NCI-H1694 treated with DMSO at 0.1 percent for 48 hours (cell line): ENCODE results near the gene B3GNT5.
"Not testable (repeated sequence)": the region's sequence is repeated elsewhere in the genome, so short reads cannot be mapped to it uniquely, and the experiment has no call there.

Source experiments
- DNase-seq: peaks from one replicate; lab custom pipeline; 2025; lab: John Stamatoyannopoulos, UW

B3GNT5 gene

GRCh38 chr3:183230251-183230650 lies 22.8 kb upstream of the B3GNT5 start:
- DNase-seq: not testable (repeated sequence)

DNA sequence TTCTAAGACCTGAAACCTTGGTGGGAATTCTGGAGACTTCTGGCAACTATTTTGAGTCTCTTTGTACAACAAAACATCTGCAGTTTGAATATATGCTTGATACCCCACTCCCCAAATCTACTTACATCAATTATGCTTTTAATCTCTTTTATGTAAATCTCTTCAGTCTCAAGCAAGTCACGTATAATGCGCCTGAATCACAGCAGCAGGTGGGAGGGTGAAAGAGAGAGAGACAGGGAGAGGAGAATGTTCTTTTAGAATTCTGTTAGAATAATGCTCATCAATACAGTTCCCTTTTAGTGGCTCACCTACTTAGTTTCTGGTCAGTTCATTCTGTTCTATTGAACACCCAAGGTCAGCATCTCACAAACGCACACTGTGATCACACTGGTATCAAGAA lies 22.2 kb upstream of the B3GNT5 start:
- no peak for DNase-seq

DNA sequence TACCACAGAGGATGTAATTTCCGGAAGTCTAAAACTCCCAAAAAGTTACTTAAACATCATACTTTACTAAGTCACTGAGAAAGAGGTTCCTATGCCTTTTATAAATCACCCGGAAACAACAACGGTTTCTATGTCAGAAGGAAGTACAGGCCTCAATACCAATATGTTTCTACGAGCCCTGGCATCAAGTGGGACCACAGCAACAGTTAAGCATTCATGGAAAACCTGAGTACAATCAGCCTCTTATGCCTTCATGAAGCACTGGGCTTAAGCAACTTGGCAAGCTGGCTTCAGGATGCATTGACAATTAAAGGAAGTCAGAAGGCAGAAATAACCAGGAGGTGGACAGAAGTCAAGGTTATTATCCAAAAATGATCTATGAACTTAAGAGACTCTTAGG lies 19.1 kb upstream of the B3GNT5 start:
- no peak for DNase-seq

- DNase-seq: no peak
Measured at GRCh38 chr3:183239046-183239445, 14.0 kb upstream of the B3GNT5 start.

DNA sequence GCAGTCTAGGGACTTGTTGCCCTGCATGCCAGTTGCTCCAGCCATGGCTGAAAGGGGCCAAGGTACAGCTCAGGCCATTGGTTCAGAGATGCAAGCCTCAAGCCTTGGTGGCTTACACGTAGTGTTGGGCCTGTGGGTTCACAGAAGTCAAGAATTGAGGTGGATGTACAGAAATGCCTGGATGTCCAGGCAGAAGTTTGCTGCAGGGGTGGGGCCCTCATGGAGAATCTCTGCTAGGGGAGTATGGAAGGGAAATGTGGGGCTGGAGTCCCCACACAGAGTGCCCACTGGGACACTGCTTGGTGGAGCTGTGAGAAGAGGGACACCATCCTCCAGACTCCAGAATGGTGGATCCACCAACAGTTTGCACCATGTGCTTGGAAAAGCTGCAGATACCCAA lies 10.6 kb upstream of the B3GNT5 start:
- DNase-seq: no peak

GRCh38 chr3:183244219-183244618 lies 8.8 kb upstream of the B3GNT5 start:
- no peak for DNase-seq

DNA sequence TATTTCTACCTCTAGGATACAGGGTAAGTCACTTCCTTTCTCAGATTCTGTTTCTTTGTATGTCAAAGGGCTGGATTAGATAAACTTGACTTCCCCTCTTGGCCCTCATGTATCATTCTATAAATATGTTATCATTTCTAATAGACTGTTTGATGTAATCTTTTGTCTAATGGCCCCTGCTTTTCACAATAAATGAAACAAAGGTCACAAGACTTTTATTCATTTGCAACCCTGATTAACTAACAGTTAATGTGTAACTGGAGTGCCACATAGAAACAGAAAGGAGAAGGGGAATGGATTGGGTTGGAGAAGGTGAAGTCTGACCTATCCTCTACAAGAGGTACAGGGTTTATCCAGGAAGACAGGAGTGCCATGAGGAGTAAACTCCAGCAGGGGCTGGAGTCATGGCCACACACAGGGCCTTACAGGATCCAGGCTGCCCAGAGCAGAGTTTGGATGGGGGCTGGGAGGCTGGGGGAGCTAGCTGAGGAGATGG lies 8.0 kb upstream of the B3GNT5 start:
- DNase-seq: no peak

DNA sequence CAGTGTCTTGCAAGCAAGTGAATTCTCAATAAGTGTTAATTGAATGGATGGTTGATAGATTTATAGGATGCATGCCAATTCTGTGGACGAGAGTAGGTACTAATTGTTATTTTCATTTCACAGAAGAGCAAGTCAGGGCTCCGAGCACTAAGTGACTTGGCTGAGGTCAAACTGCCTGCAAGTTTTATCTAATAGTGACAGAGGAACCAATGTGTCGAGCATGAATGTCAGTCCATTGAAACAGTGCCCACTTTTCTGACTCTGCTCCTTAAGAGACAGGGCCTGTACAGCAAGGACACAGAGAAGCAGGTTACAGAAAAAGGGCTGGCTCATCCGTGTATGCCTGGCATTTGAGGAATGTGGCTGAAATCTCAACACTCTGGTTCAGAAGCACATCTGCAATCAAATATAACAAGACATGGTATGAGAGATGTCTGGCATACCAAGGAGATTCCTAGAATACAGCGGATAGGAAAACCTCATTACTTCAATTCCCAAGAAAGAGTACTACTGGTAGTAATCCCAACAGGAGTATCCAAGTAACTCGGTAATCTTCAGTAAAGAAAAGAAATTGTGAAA lies 6.0 kb upstream of the B3GNT5 start:
- no peak for DNase-seq

DNA sequence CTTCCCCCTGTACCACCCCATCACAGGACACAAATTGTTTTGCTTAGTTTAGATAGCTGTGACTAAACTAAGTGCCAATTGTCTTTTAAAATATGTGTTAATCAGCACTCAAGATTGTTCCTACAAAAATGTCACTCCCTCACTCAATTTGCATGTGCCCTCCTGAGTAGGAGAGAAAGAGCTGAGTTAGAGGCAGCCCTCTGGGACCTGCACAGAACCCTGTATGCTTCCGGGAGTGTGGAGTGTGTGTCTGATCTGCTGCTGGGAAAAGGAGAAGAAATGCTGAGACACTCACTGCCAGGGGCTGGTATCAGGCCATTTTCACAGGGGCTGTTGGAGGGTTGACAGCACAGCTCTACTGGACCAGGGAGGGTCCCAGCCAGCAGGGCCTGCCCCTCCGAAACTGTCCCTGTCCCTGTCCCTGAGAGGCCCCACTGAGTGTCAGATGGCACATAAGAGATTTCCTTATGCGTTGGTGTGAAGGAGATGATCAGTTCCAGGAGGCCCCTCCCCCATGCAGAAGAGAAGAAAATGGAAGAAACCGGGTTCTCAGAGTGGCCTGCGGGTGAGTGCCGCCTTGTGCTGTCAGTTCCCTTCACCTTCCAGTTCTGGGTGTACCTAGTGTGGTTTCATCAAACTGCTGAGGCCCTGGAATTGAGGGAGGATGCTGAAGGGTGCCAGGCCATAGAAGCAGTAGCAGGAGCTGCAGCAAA lies 3.9 kb upstream of the B3GNT5 start:
- no peak for DNase-seq

DNA sequence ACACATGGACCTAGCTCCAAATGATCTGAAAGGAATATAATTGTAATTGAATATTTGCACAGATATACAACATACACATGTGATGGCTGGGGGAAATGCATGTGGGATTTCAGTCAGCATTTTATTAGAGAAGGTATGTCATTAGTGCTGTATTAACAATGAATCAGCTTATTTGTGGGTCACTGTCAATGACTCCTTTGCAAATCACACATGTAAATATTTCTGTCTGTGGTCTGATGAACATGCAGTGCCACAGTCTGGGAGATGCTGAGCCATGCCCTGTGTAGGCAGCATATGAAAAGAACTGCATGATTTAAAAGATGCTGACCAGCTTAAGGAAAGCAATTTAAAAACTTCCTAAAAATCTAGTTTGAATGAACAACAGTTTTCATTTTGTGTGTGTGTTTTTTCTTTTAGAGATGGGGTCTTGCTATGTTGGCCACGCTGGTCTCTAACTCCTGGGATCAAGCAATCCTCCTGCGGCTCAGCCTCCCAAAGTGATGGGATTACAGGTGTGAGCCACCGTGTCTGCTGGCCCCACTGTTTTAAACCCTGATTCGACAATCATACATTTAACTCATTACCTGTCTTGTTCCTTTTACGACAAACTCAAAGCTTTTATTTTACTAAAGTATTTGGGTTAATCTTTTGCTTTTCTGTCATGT lies 803 bp upstream of the B3GNT5 start:
- DNase-seq: no peak

DNA sequence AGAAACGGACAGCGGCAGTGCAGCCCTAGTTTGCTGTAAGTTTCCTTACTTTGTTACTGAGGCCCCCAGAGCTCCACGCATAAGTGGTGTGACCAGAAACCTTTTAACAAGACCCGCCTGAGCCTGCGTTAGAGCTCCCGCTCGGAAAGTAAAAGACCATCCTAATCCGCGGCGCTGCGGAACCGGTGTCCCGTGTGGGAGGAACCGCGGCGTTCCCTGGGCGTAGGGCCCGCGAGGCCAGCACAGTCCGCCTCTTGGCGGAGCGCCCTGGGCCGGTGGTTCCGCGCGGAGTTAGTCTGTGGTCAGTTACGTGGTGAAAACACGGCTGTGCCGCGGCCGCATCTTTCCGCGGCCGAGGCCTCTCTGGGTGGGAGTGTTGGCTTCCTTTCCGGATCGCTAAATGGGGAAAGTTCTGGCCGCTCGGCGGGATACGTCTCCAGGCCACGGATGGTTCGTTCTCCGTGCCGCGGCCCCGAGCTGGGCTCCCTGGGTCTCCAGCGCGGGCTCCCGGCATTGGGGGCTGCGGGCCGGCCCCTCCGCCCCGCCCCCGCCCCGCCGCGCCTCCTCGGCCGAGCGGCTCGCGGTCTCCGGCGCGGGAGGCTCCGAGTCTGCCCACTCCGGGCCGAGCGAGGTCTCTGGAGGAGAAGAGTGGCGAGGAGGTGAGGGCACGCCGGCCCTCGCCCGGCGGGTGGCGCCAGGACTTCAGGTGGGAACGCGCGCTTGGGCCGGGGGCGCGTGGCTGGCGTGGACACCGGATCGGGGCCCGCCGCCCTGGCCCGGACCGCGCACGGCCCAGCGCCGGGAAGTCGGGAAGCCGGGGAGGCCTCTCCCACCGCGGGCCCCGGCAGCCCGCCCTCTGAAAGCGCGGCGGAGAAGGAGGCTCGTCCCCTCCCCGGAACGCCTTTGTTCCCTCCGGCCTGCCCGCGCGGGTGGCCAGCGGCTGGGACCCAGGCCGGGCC lies 754 bp downstream of the B3GNT5 start:
- no peak for DNase-seq

- no peak for DNase-seq
Measured at GRCh38 chr3:183254487-183255347, 1.7 kb downstream of the B3GNT5 start.

GRCh38 chr3:183255348-183255730 lies 2.3 kb downstream of the B3GNT5 start:
- no peak for DNase-seq

DNA sequence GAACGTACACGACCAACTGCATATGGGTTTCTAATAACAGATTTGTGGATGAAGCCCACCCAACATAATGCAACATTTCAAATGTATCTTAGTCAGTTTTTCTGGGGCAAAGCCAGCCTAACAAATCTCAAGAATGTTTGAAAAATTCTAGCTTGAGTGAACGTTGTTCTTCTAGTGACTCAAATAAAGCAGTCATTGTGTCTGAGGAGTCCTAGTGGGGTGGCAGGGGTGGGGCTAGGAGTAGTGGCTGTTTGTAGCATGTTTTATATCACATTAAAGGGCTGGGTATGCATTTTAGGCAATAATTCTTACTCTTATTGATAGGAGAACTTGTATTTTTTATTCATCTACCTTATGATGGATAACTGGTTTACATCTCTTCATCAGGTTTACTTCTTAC lies 6.0 kb downstream of the B3GNT5 start:
- no peak for DNase-seq

DNA sequence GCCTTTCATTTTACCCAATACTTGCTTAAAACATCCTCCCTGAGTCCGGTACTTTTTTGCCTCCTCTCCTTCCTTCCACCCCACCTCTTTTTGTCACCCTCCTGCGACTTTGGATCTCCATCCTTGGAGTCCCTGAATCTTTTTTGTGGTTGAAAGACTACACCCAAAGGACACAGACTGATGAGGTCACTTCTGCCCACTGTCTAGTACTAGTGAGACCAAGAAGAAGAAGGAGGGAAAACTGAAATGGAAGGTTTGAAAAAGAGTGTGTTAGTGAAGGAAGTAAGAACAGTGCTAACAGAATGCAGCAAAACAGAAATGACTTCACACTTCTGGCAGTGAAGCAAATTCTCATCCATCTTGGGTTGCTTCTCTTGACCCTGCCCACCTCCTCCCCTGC lies 6.6 kb downstream of the B3GNT5 start:
- no peak for DNase-seq

- DNase-seq: no peak
Measured at GRCh38 chr3:183260167-183260904, 7.3 kb downstream of the B3GNT5 start.

DNA sequence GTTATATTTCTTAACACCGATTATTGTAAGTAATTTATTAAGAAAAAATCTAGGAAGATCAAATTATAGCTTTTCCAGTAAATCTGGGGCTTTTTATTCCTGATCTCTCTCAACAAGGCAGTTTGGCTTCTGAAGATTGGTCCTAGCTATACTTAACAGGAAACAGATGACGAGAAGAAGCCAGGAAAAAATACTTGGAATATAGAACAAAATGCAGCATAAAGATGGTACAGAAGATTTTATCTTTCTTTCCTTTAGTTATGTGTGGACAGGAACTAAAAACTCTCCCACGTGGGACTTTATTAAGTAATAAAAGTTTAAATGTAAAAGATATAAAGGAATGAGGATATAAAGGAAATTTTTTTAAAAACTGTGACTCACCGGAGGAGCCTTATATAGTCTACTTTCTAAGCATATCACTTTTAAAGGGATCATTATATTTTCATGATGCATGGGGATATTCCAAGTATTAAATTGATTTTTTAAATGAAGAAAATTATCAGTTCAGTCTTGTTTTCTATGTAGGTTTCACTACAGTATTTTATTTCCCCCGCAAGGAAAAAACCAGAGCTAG lies 8.2 kb downstream of the B3GNT5 start:
- DNase-seq: no peak

- no peak for DNase-seq
Measured at GRCh38 chr3:183262875-183263378, 9.9 kb downstream of the B3GNT5 start.

GRCh38 chr3:183264268-183264667 lies 11.2 kb downstream of the B3GNT5 start:
- DNase-seq: no peak

DNA sequence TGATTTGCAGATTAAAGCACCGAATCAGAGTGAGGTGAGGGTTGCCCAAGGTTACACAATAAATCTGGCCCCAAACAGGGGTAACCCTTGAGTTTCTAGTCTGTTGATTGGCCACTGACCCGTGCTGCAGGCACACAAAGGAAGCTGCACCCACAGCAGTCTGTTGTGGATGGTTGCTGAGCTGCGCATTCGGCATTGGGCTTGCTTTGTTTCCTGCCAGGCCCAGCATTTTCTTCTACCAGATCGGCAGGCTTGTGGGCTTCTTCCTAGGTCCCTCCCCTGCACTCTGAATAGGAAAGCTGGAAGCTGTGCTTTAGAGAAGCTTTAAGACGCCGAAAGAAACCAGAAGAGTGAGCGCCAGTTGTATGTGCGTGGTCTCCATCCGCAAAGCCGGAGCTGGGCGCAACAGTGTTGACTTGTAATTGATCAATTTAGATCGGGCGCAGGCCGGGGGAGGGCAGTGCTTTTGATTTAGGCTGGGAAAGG lies 12.1 kb downstream of the B3GNT5 start:
- no peak for DNase-seq
